HFF-Myc (cell line): Measurements from ENCODE around the gene PSMA7.

Experiments
- DNase-seq: peaks from one replicate; pipeline ENCODE4 v3.0.0-alpha.2; 2011; ENCODE audit warnings: low read depth; ENCODE audit errors: extremely low read depth
- H3K4me3 ChIP-seq: replicated peaks from 2 replicates; pipeline ENCODE4 v1.5.1; 2011; ENCODE audit warnings: low read depth, mild to moderate bottlenecking, control low read depth, low read length
- CTCF ChIP-seq: IDR thresholded peaks from 2 replicates; pipeline ENCODE4 v1.5.1; 2012; ENCODE audit warnings: mild to moderate bottlenecking, low read depth, low read length, control low read depth; ENCODE audit errors: missing control alignments

PSMA7 gene

GRCh38 chr20:62104234-62104789, 38.9 kb downstream of the PSMA7 start:
- H3K4me3 ChIP-seq: no peak overlapping the region
- no peak for DNase-seq
- TF ChIP-seq CTCF: no peak

- DNase-seq: no peak
- H3K4me3 ChIP-seq: no peak overlapping the region
- TF ChIP-seq CTCF: no peak
These were observed 39.5 kb downstream of the PSMA7 start for GRCh38 chr20:62103508-62104233.

- no peak for TF ChIP-seq CTCF
- DNase-seq: no peak
These were observed 42.1 kb downstream of the PSMA7 start for GRCh38 chr20:62101078-62101477.

GRCh38 chr20:62097881-62098407, 45.2 kb downstream of the PSMA7 start:
- no peak for TF ChIP-seq CTCF
- no peak for DNase-seq
- H3K4me3 ChIP-seq: no peak overlapping the region

More at GRCh38 chr20:62101078-62101477, 42.1 kb downstream of the PSMA7 start:
- H3K4me3 ChIP-seq: no peak overlapping the region

GRCh38 chr20:62096421-62097380, 46.5 kb downstream of the PSMA7 start:
- no peak for TF ChIP-seq CTCF
- DNase-seq: no peak
- no peak overlapping the region for H3K4me3 ChIP-seq

GRCh38 chr20:62089393-62089792, 53.8 kb downstream of the PSMA7 start:
- no peak for DNase-seq
- no peak for TF ChIP-seq CTCF
- H3K4me3 ChIP-seq: no peak overlapping the region
